Mononuclear cell (primary cell): ENCODE measurements around the gene ST8SIA5. TPM values are rescaled to one million over a fixed set of nuclear protein-coding genes. Genes with fewer than 3 reads are reported as not detected.

Experiments
- H3K27me3 ChIP-seq: 2 replicates; pipeline ENCODE4 v1.6.0; 2011; ENCODE audit warnings: low read length, control low read depth; ENCODE audit not compliant: insufficient read depth
- H3K4me1 ChIP-seq: 2 replicates; pipeline ENCODE4 v1.5.1; 2011; ENCODE audit warnings: mild to moderate bottlenecking, low read length, control low read depth; ENCODE audit not compliant: insufficient read depth
- H3K4me3 ChIP-seq: 2 replicates; pipeline ENCODE4 v1.5.1; 2011; ENCODE audit warnings: mild to moderate bottlenecking, low read length, moderate library complexity
- H3K9me3 ChIP-seq: 2 replicates; pipeline ENCODE4 v1.5.1; 2011; ENCODE audit warnings: low read depth, mild to moderate bottlenecking, control low read depth, low read length
- total RNA-seq: library from RNA; depleted of rRNA; stranded (reverse); fragments of >200 nt; gene quantifications from one replicate; pipeline ENCODE4 v1.2.3, GENCODE V29; 2012

Gene ST8SIA5
- total RNA-seq, 1 donor: under 0.01 TPM

DNA sequence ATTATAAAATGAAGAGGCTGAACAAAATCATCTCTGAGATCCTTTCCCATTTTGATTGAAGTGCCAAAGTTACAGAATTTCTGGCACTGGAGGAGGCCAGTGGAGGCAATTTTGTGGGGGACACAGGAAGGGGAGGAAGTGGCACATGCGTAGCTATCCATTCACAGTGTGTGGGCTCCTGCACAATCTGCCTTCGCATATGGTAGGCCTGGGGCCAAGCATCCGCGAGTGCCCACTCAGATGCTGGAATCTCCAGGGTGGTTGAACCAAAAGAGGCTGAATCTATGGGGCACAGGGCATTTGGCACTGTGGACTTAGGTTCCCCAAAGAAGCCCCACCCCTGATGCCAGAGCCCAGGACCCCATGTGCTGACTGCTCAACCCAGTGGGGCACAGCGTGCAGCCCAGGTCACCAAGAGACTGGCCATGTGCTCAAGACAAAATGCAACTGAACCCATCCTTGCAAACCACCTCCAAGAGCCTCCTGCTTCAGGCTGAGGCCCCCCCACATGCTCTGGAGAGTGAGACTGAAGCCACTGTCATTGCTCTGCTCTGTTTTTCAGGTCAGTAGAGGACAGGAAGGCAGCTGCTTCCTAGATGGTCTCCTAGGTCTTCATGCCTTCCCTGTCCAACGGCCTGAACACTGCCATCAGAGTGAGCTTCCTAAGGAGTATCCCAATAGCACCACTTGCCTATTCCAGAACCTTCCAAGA is 28.5 kb downstream of the ST8SIA5 start:
- Histone ChIP-seq H3K4me1 (no peaks in the 10 kb centered on the region), H3K27me3 (no peaks in the 10 kb centered on the region), H3K4me3 (no peak overlapping the region), H3K9me3 (no peaks in the 10 kb centered on the region)

- no peaks in the 10 kb centered on the region for H3K4me1 ChIP-seq
- no peaks in the 10 kb centered on the region for H3K27me3 ChIP-seq
- H3K9me3 ChIP-seq: no peaks in the 10 kb centered on the region
- H3K4me3 ChIP-seq: no peak overlapping the region
Observed at GRCh38 chr18:46727177-46727576, 29.7 kb downstream of the ST8SIA5 start.

DNA sequence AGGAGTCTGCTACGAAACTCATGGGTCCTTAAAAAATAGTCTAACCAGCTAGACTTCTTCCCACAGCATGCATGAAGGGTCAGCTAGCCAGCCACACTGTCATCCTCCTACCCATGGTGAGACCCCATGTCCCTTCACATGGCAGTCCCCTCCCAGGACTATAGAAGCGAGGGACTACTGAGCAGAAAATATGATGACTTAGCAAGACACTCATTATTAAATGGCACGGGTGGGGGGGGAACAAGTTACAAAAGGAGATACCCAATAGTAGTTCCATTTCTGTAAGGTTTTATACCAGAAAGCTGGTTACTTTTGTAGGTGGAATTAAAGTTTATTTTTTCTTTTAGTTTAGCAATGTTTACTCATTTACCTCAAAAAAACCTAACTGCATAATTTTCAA is 31.5 kb downstream of the ST8SIA5 start:
- Histone ChIP-seq H3K27me3 (no peaks in the 10 kb centered on the region), H3K9me3 (no peaks in the 10 kb centered on the region), H3K4me1 (no peaks in the 10 kb centered on the region), H3K4me3 (no peak overlapping the region)

GRCh38 chr18:46723856-46724415 is 32.9 kb downstream of the ST8SIA5 start:
- no peaks in the 10 kb centered on the region for H3K9me3 ChIP-seq
- H3K27me3 ChIP-seq: no peaks in the 10 kb centered on the region
- no peaks in the 10 kb centered on the region for H3K4me1 ChIP-seq
- H3K4me3 ChIP-seq: no peak overlapping the region

- no peaks in the 10 kb centered on the region for H3K4me1 ChIP-seq
- H3K9me3 ChIP-seq: no peaks in the 10 kb centered on the region
Observed at GRCh38 chr18:46722051-46722450, 34.8 kb downstream of the ST8SIA5 start.

DNA sequence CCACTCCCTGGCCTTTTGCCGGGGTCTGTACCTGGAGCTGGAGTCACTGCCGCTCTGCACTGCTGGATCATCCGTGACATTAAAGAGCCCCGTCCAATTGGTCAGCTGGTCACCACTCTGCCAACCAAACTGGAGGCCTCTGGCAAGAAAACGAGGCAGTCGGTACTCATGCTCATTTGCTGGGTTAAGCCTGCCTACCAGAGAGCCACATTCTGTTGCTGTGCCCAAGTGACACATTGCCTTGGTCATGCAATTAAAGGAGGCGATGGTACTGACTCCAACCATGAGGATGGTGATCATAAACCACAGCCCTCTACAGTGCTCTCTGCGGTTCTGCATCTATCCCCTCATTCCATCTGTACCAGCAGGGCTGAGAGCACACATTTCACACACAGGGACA is 35.5 kb downstream of the ST8SIA5 start:
- Histone ChIP-seq H3K9me3 (no peaks in the 10 kb centered on the region), H3K4me1 (no peaks in the 10 kb centered on the region), H3K27me3 (no peaks in the 10 kb centered on the region), H3K4me3 (no peak overlapping the region)

More at GRCh38 chr18:46722051-46722450, 34.8 kb downstream of the ST8SIA5 start:
- Histone ChIP-seq H3K27me3 (no peaks in the 10 kb centered on the region), H3K4me3 (no peak overlapping the region)

DNA sequence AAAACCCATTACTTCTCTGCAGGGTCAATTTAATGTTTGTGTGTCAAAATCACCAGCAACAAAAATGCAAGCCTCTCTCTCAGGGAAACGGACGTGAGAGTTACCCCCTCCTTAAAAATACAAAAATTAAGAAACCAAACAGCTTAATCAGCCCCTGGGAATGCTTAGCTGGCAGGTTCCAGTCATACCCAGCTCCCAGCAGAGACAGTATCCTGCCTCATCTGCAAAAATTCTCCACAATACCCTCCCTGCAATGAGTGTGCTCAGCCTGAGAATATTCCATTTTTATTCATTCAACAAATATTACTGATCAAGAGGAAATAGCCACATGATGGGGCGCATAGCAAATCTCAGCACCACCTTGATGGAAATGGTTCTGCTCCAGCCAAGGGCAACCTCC is 36.3 kb downstream of the ST8SIA5 start:
- Histone ChIP-seq H3K4me1 (no peaks in the 10 kb centered on the region), H3K27me3 (no peaks in the 10 kb centered on the region), H3K4me3 (no peak overlapping the region), H3K9me3 (no peaks in the 10 kb centered on the region)

GRCh38 chr18:46720092-46720491 is 36.8 kb downstream of the ST8SIA5 start:
- no peaks in the 10 kb centered on the region for H3K27me3 ChIP-seq
- no peak overlapping the region for H3K4me3 ChIP-seq
- H3K4me1 ChIP-seq: no peaks in the 10 kb centered on the region
- H3K9me3 ChIP-seq: no peaks in the 10 kb centered on the region

GRCh38 chr18:46719388-46719787 is 37.5 kb downstream of the ST8SIA5 start:
- no peak overlapping the region for H3K4me3 ChIP-seq
- H3K9me3 ChIP-seq: no peaks in the 10 kb centered on the region
- H3K4me1 ChIP-seq: no peaks in the 10 kb centered on the region
- H3K27me3 ChIP-seq: no peaks in the 10 kb centered on the region

DNA sequence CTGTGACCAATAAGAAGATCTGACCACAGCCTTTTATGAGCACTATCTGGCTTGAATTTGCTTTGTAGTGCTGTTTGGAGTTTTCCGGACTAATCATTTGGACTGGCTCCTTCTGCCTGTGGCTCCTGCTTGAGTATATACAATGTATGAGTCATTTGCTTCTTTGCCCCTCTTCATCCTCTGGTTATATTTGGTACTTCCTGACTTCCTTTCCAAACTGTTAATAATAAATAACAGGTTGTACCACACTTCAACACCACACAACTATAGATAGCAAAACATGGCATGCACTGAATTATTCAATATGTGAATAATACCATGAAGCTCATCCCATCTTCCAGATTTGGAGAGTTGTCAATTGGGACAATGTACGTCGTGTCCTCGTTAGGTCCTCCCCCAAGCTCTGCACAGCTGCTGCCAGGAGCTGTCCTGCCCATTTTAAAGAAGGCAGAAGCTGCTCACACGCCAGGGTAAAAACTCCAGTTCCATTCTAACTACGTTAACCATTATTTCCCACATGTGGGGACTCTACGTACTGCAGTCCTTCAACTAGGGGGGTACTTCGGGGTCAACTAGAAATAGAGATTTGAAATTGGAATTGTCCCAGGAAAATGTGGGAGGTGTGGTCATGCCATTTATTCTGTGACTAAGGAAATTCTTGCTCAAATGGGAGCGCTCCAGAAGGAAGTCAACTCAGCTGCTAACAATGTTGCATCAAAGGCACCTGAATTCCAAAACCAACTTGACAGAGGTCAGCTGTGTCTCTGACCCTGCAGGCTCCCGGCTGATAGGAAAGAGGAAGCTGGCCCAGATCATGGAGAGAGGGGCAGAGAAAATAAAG is 38.1 kb downstream of the ST8SIA5 start:
- H3K27me3 ChIP-seq: no peaks in the 10 kb centered on the region
- no peaks in the 10 kb centered on the region for H3K4me1 ChIP-seq
- H3K4me3 ChIP-seq: no peak overlapping the region
- no peaks in the 10 kb centered on the region for H3K9me3 ChIP-seq

DNA sequence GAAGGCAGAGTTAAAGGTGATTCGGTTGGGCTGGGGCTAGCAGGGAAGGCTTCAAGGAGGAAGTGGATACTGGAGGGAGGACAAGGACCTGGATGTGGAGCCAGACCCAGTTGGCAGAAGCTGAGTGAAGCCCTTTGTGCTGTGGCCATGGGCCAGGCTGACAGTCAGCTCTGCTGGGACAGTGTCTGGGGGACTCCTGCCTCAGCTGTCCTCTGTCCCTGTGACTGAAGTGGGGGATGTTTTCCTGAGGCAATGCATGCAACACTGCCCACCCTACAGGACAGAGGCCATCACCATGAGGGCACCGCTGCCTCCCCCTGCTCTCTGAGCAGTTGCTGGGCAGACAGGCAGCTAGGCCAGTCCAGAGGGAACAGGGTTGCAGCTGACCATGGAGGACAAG is 40.0 kb downstream of the ST8SIA5 start:
- H3K4me3 ChIP-seq: no peak overlapping the region
- no peaks in the 10 kb centered on the region for H3K4me1 ChIP-seq
- no peaks in the 10 kb centered on the region for H3K9me3 ChIP-seq
- H3K27me3 ChIP-seq: no peaks in the 10 kb centered on the region

GRCh38 chr18:46716336-46716735 is 40.5 kb downstream of the ST8SIA5 start:
- Histone ChIP-seq H3K9me3 (no peaks in the 10 kb centered on the region), H3K4me1 (no peaks in the 10 kb centered on the region), H3K27me3 (no peaks in the 10 kb centered on the region), H3K4me3 (no peak overlapping the region)

GRCh38 chr18:46715062-46715461 is 41.8 kb downstream of the ST8SIA5 start:
- Histone ChIP-seq H3K27me3 (no peaks in the 10 kb centered on the region), H3K4me1 (no peaks in the 10 kb centered on the region), H3K4me3 (no peak overlapping the region), H3K9me3 (no peaks in the 10 kb centered on the region)

DNA sequence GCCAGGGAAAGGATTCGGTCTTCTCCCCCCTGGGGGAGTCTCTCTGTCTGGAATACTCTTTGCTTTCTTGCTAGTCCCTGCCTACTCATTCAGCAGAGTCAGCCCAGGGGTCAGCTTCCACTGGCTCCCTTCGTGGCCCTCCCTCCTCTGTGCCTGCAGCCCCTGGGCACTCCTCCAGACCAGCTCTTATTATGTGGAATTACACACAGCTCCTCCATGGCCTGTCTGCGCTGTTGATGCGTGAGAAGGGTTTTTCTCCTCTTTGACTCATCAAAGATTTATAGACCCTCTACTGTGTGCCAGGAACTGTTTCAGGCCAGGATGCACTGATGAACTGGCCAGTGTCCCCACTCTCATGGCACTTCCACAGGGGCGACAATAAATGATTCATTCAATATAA is 44.4 kb downstream of the ST8SIA5 start:
- no peak overlapping the region for H3K4me3 ChIP-seq
- no peaks in the 10 kb centered on the region for H3K4me1 ChIP-seq
- no peaks in the 10 kb centered on the region for H3K27me3 ChIP-seq
- H3K9me3 ChIP-seq: no peaks in the 10 kb centered on the region

- H3K9me3 ChIP-seq: no peaks in the 10 kb centered on the region
- H3K4me1 ChIP-seq: no peaks in the 10 kb centered on the region
- H3K4me3 ChIP-seq: no peak overlapping the region
- no peaks in the 10 kb centered on the region for H3K27me3 ChIP-seq
Observed at GRCh38 chr18:46711444-46711863, 45.4 kb downstream of the ST8SIA5 start.
